Uterus (tissue), 2 donors: ENCODE data around the gene XRCC4.

ENCODE experiments used
- POLR2A ChIP-seq, 2 donors: fragments of 450-650 bp; IDR thresholded peaks; one replicate each; pipeline ENCODE4 v1.6.1; 2016; ENCODE audit warnings: antibody characterized with exemption in 2 of 2, mild to moderate bottlenecking in 1 of 2, moderate library complexity in 1 of 2
- TF ChIP-seq, protein P1 (sequence below), 4 experiments: fragments of 200-600 bp in 2 of 4; fragments of 450-650 bp in 2 of 4; sonication (generic) in 2 of 4; IDR thresholded peaks; one replicate each; pipeline ENCODE4 v1.5.1; 2016 to 2019; ENCODE audit warnings: antibody characterized with exemption in 4 of 4, mild to moderate bottlenecking in 2 of 4, moderate library complexity in 1 of 4

DNA sequence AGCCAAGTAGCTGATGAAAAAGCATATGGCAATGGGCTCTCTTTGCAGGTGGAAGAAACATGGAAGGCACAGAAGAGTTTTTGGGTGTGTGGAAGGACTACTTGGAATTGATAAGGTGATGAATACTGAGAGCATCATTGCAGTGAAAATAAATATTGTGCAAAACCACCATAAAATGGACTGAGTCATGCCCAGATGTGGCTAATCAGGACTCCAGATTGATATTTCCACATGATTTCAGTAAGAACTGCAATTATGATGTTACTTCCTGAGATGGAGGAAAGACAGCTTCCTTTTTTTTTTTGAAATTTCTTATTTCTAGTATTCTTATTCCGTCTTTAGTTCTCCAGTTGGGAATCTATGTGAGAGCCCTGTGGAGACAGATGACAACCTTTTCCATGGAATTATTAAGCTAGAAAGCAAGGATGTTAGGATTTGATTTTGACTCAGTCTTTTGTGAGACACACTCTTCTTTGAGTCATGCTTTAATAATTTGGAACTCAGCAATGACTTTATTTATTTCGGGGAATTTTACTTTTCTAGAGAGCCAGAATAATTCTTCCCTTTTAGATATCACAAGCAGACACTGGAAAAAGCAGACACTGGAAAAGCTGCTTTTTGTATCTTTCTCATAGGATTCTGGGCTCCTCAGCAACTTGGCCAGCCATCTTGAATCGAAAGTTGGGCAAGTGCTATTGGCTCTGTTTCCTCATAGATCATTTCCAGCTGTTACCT lies 300.0 kb downstream of the XRCC4 start:
- TF ChIP-seq, protein P1, sequence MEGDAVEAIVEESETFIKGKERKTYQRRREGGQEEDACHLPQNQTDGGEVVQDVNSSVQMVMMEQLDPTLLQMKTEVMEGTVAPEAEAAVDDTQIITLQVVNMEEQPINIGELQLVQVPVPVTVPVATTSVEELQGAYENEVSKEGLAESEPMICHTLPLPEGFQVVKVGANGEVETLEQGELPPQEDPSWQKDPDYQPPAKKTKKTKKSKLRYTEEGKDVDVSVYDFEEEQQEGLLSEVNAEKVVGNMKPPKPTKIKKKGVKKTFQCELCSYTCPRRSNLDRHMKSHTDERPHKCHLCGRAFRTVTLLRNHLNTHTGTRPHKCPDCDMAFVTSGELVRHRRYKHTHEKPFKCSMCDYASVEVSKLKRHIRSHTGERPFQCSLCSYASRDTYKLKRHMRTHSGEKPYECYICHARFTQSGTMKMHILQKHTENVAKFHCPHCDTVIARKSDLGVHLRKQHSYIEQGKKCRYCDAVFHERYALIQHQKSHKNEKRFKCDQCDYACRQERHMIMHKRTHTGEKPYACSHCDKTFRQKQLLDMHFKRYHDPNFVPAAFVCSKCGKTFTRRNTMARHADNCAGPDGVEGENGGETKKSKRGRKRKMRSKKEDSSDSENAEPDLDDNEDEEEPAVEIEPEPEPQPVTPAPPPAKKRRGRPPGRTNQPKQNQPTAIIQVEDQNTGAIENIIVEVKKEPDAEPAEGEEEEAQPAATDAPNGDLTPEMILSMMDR (IDR thresholded peaks at IDR 0.05) = no peak
- TF ChIP-seq POLR2A (IDR thresholded peaks at IDR 0.05) = no peak
